GM12873 (cell line): ENCODE results near the gene MEGF6.

Experiments
- TF ChIP-seq, protein P1 (sequence below): IDR thresholded peaks from 2 replicates; pipeline ENCODE4 v1.5.1; 2012; ENCODE audit warnings: low read depth, mild to moderate bottlenecking, moderate library complexity, low read length, control low read depth; ENCODE audit not compliant: insufficient read depth; ENCODE audit errors: missing control alignments

MEGF6 gene

DNA sequence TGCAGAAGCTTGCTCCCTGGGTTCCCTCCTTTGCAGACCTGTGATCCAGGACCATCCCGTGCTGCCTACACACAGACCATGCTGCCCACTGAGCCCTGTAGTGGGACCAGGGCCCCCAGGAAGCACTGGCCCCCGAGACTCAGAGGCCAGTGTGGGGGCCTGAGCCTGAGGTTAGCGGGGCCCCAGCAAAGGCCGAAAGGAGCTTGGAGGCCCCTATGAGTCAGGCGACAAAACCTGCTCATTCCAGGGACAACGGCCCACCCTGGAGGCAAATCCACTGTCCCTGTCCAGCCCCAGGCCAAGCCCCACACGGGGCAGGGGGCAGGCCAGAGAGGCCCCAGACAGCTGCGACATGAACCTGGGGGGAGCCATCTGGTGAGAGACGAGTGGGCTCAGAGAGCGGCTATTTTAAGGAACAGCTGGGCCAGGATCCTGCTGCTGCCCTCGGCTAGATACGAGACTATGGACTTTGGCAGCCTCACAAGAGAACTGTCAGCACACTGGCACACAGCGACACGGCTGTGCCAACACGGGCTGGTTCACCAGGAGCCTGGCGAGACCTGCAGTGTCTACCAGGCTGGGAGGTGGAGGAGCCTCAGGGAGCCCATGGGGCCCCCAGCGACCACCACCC, 82.1 kb downstream of the MEGF6 start:
- TF ChIP-seq, protein P1, sequence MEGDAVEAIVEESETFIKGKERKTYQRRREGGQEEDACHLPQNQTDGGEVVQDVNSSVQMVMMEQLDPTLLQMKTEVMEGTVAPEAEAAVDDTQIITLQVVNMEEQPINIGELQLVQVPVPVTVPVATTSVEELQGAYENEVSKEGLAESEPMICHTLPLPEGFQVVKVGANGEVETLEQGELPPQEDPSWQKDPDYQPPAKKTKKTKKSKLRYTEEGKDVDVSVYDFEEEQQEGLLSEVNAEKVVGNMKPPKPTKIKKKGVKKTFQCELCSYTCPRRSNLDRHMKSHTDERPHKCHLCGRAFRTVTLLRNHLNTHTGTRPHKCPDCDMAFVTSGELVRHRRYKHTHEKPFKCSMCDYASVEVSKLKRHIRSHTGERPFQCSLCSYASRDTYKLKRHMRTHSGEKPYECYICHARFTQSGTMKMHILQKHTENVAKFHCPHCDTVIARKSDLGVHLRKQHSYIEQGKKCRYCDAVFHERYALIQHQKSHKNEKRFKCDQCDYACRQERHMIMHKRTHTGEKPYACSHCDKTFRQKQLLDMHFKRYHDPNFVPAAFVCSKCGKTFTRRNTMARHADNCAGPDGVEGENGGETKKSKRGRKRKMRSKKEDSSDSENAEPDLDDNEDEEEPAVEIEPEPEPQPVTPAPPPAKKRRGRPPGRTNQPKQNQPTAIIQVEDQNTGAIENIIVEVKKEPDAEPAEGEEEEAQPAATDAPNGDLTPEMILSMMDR: no peak

DNA sequence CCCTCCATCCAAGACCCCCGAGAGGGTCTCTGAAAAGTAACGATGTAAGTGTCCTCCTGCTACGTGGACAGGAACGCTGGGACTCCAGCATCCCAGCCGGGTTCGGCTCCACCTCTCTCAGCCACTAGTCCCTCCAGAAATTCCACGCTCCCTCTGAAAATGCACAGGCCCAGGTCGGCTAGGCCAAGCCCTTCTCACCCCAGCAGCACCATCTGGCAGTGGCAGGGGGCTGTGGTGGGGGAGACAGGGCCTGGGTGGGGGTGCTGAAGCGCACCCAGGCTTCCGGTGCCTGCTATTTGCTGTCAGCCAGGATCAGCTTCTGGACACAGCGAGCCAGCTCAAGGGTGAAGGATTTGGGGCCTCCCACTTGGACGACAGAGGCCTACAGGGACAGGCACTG, 83.5 kb downstream of the MEGF6 start:
- TF ChIP-seq, protein P1: no peak

DNA sequence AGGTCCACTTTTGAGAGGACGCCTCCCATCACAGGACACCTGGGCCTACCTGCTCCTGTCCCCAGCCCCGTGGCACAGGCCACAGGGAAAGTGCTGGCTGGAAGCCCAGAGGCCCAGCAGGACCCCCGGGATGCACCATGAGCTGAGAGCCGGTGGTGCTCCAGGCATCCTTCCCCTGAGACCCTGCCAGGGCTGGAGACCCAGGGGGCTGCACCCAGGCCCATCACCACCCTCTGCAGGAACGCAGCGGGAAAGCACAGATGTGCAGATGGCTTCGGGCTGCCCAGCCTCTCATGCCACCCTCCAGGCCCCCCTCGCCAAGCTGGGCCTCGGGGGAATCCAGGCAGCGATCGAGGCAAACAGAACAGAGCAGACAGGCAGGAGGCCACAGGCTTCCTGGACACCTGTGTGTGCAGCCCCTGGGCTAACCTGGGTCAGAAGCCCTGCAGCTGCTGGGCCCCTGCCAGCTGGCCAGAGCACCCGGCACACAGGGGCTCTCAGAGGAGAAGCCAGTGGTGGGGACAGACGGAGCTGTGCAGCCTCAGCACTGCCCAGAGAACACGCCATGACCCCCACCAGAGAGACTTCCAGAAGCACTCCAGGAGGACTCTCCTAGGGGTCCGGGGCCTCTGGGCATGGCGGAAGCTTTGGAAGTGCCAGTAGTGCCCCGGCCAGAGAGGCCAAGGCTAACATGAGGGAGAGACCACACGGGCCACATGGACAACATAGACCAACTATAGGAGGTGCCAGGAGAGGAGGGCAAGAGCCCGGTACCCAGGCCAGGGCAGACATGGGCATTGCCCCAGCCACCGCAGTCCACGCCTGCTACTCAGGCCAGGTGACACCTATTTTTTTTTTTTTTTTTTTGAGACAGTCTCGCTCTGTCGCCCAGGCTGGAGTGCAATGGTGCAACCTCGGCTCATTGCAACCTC, 85.5 kb downstream of the MEGF6 start:
- TF ChIP-seq, protein P1: no peak

DNA sequence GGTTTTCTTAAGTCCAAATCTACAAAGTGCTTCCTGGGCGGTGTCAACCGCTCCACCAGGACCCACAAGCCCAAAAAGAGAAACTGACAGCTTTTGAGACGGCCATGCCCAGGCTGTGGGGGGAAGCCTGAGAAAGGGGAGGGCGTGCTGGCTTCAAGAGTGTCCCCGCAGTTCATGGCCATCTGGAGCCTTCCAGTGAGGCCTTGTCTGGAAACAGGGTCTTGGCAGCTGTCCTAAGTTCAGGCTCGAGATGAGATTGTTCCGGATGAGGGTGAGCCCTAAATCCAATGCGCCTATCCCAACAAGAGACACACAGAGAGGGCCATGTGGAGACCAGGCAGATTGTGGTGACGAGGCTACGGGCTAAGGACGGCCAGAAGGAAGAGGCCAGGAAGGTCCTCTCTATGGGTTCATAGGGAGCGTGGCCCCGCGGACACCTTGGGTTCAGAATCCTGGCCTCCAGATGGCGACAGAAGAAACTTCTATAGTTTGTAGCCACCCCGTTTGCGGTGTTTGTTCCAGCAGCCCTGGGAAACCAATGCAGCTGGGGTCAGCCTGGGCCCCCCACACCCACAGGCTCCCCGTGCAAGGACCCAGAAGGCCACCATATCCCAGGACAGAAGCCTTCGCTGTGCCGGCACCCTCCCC, 86.6 kb downstream of the MEGF6 start:
- TF ChIP-seq, protein P1: no peak

DNA sequence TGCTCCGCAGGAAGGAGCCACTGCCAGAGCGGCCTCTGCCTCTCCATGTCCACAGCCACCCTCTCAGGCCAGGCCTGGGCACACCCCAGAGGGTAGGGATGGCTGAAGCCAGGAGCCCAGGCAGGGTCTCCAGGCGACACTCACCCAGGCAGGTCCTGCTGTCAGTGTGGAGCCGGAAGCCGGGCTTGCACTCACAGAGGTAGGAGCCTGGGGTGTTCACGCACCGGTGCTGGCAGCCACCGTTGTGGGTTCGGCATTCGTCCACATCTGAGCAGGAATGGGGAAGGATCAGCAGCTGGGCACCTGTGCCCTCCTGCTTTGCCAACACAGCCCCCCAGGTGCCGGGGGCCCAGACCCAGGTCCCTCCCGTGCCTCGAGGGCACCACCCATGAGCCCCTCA, 87.3 kb downstream of the MEGF6 start:
- TF ChIP-seq, protein P1: no peak

DNA sequence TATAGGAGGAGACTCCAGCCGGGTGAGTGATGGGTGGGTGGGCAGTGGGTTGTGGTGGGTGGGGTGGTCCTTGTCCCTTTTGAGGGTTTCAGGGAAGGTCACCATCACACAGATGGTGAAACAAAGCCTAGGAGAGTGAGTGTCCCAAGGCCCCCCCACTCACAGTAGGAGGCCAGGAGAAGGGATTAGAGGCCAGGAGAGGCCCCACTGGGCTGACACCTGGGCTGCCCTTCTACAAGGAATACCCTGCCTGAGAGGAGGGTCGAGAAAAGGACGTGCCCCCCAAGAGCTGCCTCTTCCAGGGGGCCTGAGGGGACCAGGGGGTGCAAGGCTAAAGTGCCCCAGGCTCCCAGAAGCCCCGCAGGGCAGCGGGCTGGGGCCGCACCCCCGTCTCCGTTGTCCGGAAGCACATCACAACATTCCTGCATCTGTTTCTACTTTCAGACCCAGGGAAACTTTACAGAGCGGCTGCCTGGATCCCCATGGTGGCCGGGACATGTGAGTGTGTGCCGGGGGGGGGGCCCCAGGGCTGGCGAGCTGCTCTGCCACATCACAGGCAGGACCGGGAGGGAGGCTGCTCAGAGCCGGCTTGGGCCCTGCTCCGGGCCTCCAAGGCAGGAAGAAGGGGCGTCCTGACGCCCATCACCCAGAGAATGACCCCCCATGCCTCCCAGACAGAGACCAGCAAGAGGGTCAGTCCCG, 88.6 kb downstream of the MEGF6 start:
- TF ChIP-seq, protein P1: no peak
